SK-N-MC (cell line): ENCODE data around the gene ZBTB20.

Source experiments
- DNase-seq: peaks from one replicate; pipeline ENCODE4 v3.0.0-alpha.2; 2011; ENCODE audit warnings: low read depth, low spot score
- H3K27ac ChIP-seq: fragments of 200-600 bp; sonication (generic); 2 replicates; pipeline ENCODE4 v1.5.1; 2016; ENCODE audit warnings: mixed run types
- H3K36me3 ChIP-seq: fragments of 200-600 bp; sonication (generic); 2 replicates; pipeline ENCODE4 v1.6.1; 2017; ENCODE audit warnings: antibody characterized with exemption, low read length, mixed read lengths; ENCODE audit not compliant: insufficient read depth
- H3K4me3 ChIP-seq: fragments of 200-600 bp; sonication (generic); 2 replicates; pipeline ENCODE4 v1.5.1; 2016
- H3K9ac ChIP-seq: fragments of 200-600 bp; sonication (generic); 2 replicates; pipeline ENCODE4 v1.8.0; 2017; ENCODE audit warnings: mixed run types, mixed read lengths; ENCODE audit not compliant: insufficient read length
- H3K9me3 ChIP-seq: fragments of 200-600 bp; sonication (generic); 2 replicates; pipeline ENCODE4 v1.6.1; 2017; ENCODE audit warnings: low read depth, mild to moderate bottlenecking, antibody characterized with exemption, low read length, moderate library complexity, mixed read lengths
- EZH2 ChIP-seq: fragments of 200-600 bp; sonication (generic); IDR thresholded peaks from one replicate; pipeline ENCODE4 v1.6.1; 2017; ENCODE audit warnings: antibody characterized with exemption
- FOXP2 ChIP-seq: optimal IDR thresholded peaks from 2 replicates; pipeline ENCODE3; 2011; ENCODE audit warnings: mild to moderate bottlenecking, moderate library complexity; ENCODE audit not compliant: insufficient read depth; ENCODE audit errors: extremely low read length, control extremely low read depth
- POLR2AphosphoS5 ChIP-seq: IDR thresholded peaks from 2 replicates; pipeline ENCODE4 v1.6.1; 2012; ENCODE audit warnings: mild to moderate bottlenecking, low read depth, low read length, borderline replicate concordance

Gene ZBTB20

DNA sequence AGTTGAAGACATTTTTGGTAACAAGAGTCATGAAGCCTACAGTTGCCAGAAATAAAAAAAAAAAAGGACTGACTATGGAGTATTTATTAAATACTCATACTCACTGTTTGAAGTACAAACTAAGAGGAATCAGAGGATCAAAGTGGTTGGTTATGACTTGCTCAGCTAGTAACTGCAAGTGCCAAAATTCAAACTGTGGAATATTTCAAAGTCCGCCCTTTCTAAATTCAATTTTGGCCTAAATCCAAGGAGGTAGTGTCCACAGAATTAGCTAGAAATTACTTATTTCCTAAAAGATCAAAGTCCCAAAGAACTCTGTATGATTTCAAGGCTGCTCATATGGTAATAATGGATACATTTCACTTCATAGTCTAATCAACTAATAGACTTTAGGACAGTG, 274.5 kb downstream of the ZBTB20 start:
- DNase-seq: no peak
- H3K4me3 ChIP-seq: no peak overlapping the region
- H3K36me3 ChIP-seq: no peaks in the 10 kb centered on the region
- H3K9me3 ChIP-seq: no peaks in the 10 kb centered on the region
- TF ChIP-seq FOXP2 (no peak), POLR2AphosphoS5 (no peak), EZH2 (no peak)
- H3K27ac ChIP-seq: no peak overlapping the region
- no peak overlapping the region for H3K9ac ChIP-seq

DNA sequence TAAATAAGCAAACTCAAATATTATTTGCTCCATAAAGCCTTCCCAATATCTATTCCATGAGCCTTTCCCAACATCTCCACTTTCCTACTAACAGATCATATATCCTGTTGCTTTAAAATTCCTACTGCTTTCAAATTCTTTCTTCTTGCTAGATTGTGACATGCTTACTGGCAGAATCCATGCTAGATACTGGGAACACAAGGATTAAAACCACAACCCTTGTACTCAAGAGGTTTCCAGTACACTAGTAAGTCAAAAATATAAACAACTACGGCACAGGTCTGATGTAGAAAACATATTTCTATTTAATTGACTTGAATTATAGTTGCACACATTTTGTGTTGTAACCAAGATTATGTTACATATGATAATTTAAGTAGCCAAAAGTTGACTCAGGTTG, 275.0 kb downstream of the ZBTB20 start:
- H3K9ac ChIP-seq: no peak overlapping the region
- no peaks in the 10 kb centered on the region for H3K9me3 ChIP-seq
- H3K4me3 ChIP-seq: no peak overlapping the region
- DNase-seq: no peak
- TF ChIP-seq FOXP2 (no peak), EZH2 (no peak), POLR2AphosphoS5 (no peak)
- H3K36me3 ChIP-seq: no peaks in the 10 kb centered on the region
- no peak overlapping the region for H3K27ac ChIP-seq

DNA sequence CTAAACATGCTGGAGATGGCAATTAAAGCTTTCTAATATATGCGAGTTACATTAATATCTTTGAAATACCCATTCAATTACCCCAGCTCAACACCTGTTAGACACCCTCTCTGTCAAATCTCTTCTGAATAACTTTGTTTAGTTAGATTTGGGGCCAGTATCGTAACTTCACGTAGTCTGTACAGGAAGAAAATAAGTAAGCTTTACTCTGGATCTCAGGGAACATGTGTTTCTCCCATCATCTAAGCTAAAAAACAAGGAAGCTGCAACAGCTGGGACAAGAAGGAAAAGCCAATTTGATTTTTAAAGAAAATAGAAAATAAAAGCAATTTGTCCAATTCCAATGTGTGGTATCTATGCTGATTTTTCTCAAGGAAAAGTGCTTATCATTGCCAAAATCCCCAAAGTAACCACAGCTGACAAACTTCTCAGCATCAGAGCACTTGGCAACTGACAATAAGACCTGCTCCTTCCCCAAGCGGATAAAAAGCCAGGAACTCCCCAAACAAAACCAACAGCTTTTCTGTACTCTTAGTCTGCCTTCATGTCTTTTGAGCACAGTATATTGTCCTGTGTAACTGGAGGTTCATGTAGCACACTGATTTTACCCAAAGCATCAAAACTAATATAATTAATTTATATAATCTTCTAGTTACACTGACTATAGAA, 279.1 kb downstream of the ZBTB20 start:
- TF ChIP-seq FOXP2 (no peak), EZH2 (no peak), POLR2AphosphoS5 (no peak)
- H3K27ac ChIP-seq: no peak overlapping the region
- no peak overlapping the region for H3K4me3 ChIP-seq
- no peaks in the 10 kb centered on the region for H3K9me3 ChIP-seq
- no peak overlapping the region for H3K9ac ChIP-seq
- no peaks in the 10 kb centered on the region for H3K36me3 ChIP-seq
- no peak for DNase-seq

DNA sequence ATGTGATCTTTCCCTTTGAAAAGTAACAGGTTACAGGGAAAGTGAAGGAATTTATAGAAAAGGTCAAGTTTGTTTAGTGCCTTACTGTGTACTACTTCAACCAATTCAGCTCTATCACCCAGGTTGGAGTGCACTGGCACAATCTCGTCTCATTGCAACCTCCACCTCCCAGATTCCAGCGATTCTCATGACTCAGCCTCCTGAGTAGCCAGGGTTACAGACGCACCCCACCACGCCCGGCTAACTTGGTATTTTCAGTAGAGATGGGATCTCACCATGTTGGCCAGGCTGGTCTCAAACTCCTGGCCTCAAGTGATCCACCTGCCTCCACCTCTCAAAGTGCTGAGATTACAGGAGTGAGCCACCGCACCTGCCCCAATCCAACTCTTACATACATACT, 279.7 kb downstream of the ZBTB20 start:
- Histone ChIP-seq H3K36me3 (no peaks in the 10 kb centered on the region), H3K9ac (no peak overlapping the region), H3K9me3 (no peaks in the 10 kb centered on the region), H3K4me3 (no peak overlapping the region), H3K27ac (no peak overlapping the region)
- no peak for DNase-seq
- TF ChIP-seq EZH2 (no peak), POLR2AphosphoS5 (no peak), FOXP2 (no peak)

DNA sequence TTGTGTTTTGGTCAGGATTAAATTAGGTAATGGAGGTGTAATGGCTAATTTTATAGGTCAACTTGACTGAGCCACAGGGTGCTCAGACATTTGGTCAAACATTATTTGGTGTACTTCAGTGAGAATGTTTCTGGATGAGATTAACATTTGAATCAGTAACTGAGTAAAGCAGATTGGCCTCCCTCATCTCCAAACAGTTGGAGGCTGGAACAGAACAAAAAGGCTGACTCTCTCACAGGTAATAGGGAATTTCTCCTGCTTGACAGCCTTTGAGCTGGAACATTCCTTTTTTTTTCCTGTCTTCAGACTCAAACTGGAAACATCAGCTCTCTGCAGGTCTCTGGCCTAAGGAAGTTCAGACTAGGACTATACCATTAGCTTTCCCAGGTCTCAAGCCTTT, 280.7 kb downstream of the ZBTB20 start:
- Histone ChIP-seq H3K9me3 (no peaks in the 10 kb centered on the region), H3K4me3 (no peak overlapping the region), H3K9ac (no peak overlapping the region), H3K27ac (no peak overlapping the region), H3K36me3 (no peaks in the 10 kb centered on the region)
- DNase-seq: no peak
- TF ChIP-seq POLR2AphosphoS5 (no peak), FOXP2 (no peak)

DNA sequence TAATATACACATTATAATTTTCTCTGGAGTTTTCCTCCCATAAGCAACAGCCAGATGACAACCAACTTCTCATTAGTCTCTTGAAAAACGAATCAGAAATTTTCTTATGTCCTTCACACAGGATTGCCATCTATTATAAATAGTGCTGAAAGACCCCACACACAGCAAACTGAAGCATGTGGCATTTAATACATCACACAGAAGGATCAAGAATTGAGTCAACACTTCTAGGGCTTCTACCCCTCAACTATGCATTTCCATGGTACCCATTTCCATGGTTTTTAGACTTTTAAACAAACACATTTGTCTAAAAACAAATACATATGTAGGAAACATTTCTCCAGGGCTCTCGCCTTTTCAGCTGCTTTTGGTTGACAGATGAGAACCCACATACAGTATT, 282.1 kb downstream of the ZBTB20 start:
- no peaks in the 10 kb centered on the region for H3K36me3 ChIP-seq

DNA sequence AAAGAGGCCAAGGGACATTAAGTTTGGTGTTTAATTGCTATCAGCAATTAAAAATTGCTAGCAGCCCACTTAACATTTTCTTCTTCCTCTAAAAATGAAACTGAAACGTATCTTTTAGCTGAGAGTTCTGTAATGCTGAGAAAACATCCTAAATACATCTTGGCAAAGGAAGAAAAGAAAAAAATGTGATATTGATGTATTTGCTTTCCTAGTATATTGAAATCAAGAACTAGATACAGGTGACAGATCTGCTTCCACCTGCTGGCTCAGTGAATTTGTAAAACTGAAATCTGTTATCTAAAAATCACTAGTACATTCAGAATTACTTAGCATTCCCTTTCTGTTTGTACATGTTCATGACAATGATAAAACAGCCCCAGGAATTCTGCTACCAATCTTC, 283.2 kb downstream of the ZBTB20 start:
- H3K9ac ChIP-seq: no peak overlapping the region
- no peaks in the 10 kb centered on the region for H3K36me3 ChIP-seq
- H3K27ac ChIP-seq: no peak overlapping the region
- no peak for TF ChIP-seq FOXP2
- no peak for TF ChIP-seq EZH2
- TF ChIP-seq POLR2AphosphoS5: no peak
- no peaks in the 10 kb centered on the region for H3K9me3 ChIP-seq
- H3K4me3 ChIP-seq: no peak overlapping the region
- DNase-seq: no peak

More for the DNA sequence above, 282.1 kb downstream of the ZBTB20 start:
- H3K27ac ChIP-seq: no peak overlapping the region
- no peak overlapping the region for H3K9ac ChIP-seq
- no peak for DNase-seq
- TF ChIP-seq FOXP2 (no peak), EZH2 (no peak), POLR2AphosphoS5 (no peak)
- no peaks in the 10 kb centered on the region for H3K9me3 ChIP-seq
- H3K4me3 ChIP-seq: no peak overlapping the region

DNA sequence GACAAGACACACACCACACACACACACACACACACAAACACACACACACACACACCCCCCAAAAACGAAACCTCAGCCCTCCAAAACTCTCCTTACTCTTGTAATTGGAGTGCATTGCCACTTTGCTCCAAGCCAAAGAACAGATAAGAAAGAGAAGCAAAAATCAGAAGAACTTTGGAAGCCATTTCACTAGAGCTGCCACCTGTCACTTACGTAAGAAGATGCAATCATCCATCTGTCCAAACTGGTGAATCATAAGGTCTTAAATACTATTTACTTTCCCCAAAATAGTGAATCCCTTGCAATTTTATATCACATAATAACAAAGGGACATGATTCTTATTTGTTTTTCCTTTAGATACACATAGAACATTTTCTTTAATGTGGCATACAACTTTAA, 285.4 kb downstream of the ZBTB20 start:
- H3K36me3 ChIP-seq: no peaks in the 10 kb centered on the region
- no peak overlapping the region for H3K4me3 ChIP-seq
- no peaks in the 10 kb centered on the region for H3K9me3 ChIP-seq
- no peak overlapping the region for H3K27ac ChIP-seq
- no peak for DNase-seq
- TF ChIP-seq POLR2AphosphoS5: no peak
- no peak for TF ChIP-seq FOXP2
- TF ChIP-seq EZH2: no peak
- no peak overlapping the region for H3K9ac ChIP-seq

DNA sequence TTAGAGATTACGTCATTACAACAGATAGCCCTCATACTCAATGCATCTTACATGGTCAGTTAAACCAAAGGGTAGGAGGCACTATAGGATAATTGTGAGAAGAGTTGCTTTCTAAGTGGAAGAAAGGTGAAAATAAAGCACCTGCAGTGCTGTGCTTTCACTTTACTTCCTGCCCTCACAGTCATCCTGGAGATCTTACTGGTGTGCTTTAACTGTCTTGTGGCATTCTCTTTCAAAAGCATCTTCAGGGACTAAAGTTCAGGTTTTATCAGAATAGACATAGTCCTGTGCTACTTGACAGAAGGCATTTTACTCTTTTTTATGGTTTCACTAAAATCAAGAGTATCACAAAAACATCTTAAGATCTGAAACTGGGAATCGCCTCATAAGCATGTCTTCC, 286.6 kb downstream of the ZBTB20 start:
- no peaks in the 10 kb centered on the region for H3K9me3 ChIP-seq
- no peak overlapping the region for H3K4me3 ChIP-seq
- no peaks in the 10 kb centered on the region for H3K36me3 ChIP-seq
- TF ChIP-seq POLR2AphosphoS5: no peak
- no peak for TF ChIP-seq EZH2
- no peak for TF ChIP-seq FOXP2
- no peak for DNase-seq
- no peak overlapping the region for H3K27ac ChIP-seq
- no peak overlapping the region for H3K9ac ChIP-seq
